ENCODE data around the gene GDAP2. TPM values are rescaled to one million over a fixed set of nuclear protein-coding genes. Genes with fewer than 3 reads are reported as not detected.
A peak's percentile ranks its signal among the peaks of the same experiment; 100 is the strongest.

Gene GDAP2
- total and polyA plus RNA-seq, 2 of the 4 experiments (the other 2 are of a cell fraction) = 5.4 to 27.1 TPM

DNA sequence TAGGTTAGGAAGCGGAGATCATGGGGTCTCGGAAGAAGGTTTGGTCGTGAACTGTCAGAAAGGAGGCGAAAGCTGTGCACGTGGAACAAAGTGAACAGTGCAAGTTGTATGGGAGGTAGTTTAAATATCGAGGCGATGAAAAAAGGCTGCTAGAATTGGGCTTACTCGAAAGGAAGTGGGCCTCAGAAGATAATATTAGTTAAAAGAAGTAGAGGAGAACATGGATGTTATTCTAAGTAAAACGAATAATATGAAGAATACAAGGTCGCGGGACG is 689 bp upstream of the GDAP2 start:
- peaks cover 8% of the 10 kb centered on the region; the same call in 1 of the 2 replicates for H4K20me1 ChIP-seq (ENCODE audit: insufficient read depth, low read length)
- TF ChIP-seq MXI1 (IDR thresholded peaks at IDR 0.05; ENCODE audit: borderline replicate concordance, low read depth, low read length) (peak; percentile 61), POLR2A (IDR thresholded peaks at IDR 0.05; ENCODE audit: low read depth, low read length) (no peak), RCOR1 (IDR thresholded peaks at IDR 0.05; ENCODE audit: insufficient replicate concordance, low read length) (no peak)
- TF ChIP-seq, protein P1, sequence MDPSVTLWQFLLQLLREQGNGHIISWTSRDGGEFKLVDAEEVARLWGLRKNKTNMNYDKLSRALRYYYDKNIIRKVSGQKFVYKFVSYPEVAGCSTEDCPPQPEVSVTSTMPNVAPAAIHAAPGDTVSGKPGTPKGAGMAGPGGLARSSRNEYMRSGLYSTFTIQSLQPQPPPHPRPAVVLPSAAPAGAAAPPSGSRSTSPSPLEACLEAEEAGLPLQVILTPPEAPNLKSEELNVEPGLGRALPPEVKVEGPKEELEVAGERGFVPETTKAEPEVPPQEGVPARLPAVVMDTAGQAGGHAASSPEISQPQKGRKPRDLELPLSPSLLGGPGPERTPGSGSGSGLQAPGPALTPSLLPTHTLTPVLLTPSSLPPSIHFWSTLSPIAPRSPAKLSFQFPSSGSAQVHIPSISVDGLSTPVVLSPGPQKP (IDR thresholded peaks at IDR 0.05; ENCODE audit: borderline replicate concordance, low read depth, low read length) = no peak
- ChIA-PET POLR2A (ENCODE audit: unreplicated experiment) (no interaction called here), CTCF (interaction anchor here (1.4 to 1.6 kb wide), 2 partner anchors 17 to 19 kb away, joined by 3 read pairs; no protein-coding TSS in a partner anchor)
- peak overlapping the region; percentile 71 to 90; a peak in 3 of 4 replicates for H4K8ac ChIP-seq (ENCODE audit: low read depth in 2 of 2, low read length in 2 of 2)
- no peak overlapping the region for H2BK15ac ChIP-seq (ENCODE audit: low read depth, low read length)
- intact Hi-C loops (cut with micrococcal nuclease) (no loop called here), dilution Hi-C loops (cut with HindIII; ENCODE audit: low sequenced_read_pairs, unreplicated experiment) (no loop called here), in situ Hi-C loops (cut with MboI; ENCODE audit: low sequenced_read_pairs) (no loop called here)
- no peaks in the 10 kb centered on the region for H3K9me3 ChIP-seq (ENCODE audit: control insufficient read depth, insufficient read depth, low read length)
- H2AK5ac ChIP-seq (ENCODE audit: low read depth, low read length) = peak overlapping the region; percentile 95
- peak overlapping the region; percentile 96 for H3K4me2 ChIP-seq (ENCODE audit: low read depth, low read length)
- peak overlapping the region; percentile 65; the same call in 1 of the 2 replicates for H4K91ac ChIP-seq (ENCODE audit: insufficient read depth, low read depth, low read length)
- H3K14ac ChIP-seq (replicated peaks; ENCODE audit: low read depth, low read length) = peak overlapping the region; percentile 35
- ATAC-seq (ENCODE audit: low read depth) = no peak
- no peaks in the 10 kb centered on the region for H3K27me3 ChIP-seq (ENCODE audit: control insufficient read depth, insufficient read depth, low read length)
- peak overlapping the region; percentile 19 for H3K23ac ChIP-seq (ENCODE audit: low read depth, low read length)
- peak overlapping the region; percentile 98 for H3K9ac ChIP-seq (ENCODE audit: low read depth, low read length)
- BruUV-seq (replicated peaks) = no TSS peak
- H4K5ac ChIP-seq (ENCODE audit: low read depth, low read length) = peak overlapping the region; percentile 31
- peaks cover 3% of the 10 kb centered on the region for H3K9me1 ChIP-seq (ENCODE audit: insufficient read depth, low read length)
- peaks cover 18 to 69% of the 10 kb centered on the region in 2 experiments for H3K79me1 ChIP-seq (ENCODE audit: low read depth in 1 of 2, low read length in 2 of 2)
- H2BK20ac ChIP-seq (ENCODE audit: low read depth, low read length) = no peak overlapping the region
- H3K4ac ChIP-seq (ENCODE audit: low read depth, low read length) = peak overlapping the region; percentile 61
- H3K27ac ChIP-seq (ENCODE audit: insufficient read depth, low read length) = peak overlapping the region; percentile 70
- DNase-seq = no peak
- H3K4me1 ChIP-seq (ENCODE audit: control insufficient read depth, insufficient read depth, low read length) = 0 out of 2 replicates have a peak, but pooled peaks cover 3% of the 10 kb centered on the region
- peak overlapping the region; percentile 94 for H2AK9ac ChIP-seq (replicated peaks; ENCODE audit: low read depth, low read length, poor library complexity)
- peak overlapping the region; percentile 61 for H3K56ac ChIP-seq (ENCODE audit: extremely low read depth, insufficient read depth, low read length)
- no peak overlapping the region for H3K18ac ChIP-seq (ENCODE audit: low read depth, low read length)
- H3K36me3 ChIP-seq (ENCODE audit: control insufficient read depth, insufficient read depth, low read length) = peaks cover 4% of the 10 kb centered on the region
- no peak overlapping the region for H2BK120ac ChIP-seq (ENCODE audit: low read depth, low read length)
- H2AFZ ChIP-seq (replicated peaks; ENCODE audit: low read length, poor library complexity) = peak overlapping the region; percentile 99
- 0% methylated on average over 10 of the region's 12 CpGs; no CpG with 5 or more reads in 1 of the 2 experiments for WGBS, 2 experiments (ENCODE audit: extremely low coverage in 2 of 2, insufficient read length in 1 of 2)
- H3K4me3 ChIP-seq (ENCODE audit: insufficient read depth, low read depth, low read length) = peak overlapping the region; percentile 89
- H2BK5ac ChIP-seq (ENCODE audit: low read depth, low read length, poor library complexity, severe bottlenecking) = no peak overlapping the region
